ENCODE data around the gene ELOVL3.
"Not testable (repeated sequence)": the region's sequence is repeated elsewhere in the genome, so short reads cannot be mapped to it uniquely, and the experiment has no call there.

ELOVL3 gene

GRCh38 chr10:102208311-102209035 is 17.6 kb upstream of the ELOVL3 start:
- TF ChIP-seq CTCF (IDR thresholded peaks at IDR 0.05) = no peak
- no peak overlapping the region for H3K27ac ChIP-seq
- DNase-seq (ENCODE audit: low spot score) = no peak
- H3K4me3 ChIP-seq = no peak overlapping the region

GRCh38 chr10:102211615-102212299 is 14.3 kb upstream of the ELOVL3 start:
- Histone ChIP-seq H3K4me3 (no peak overlapping the region), H3K27ac (no peak overlapping the region)
- no peak for TF ChIP-seq CTCF (IDR thresholded peaks at IDR 0.05)
- no peak for DNase-seq (ENCODE audit: low spot score)

GRCh38 chr10:102213599-102213998 is 12.5 kb upstream of the ELOVL3 start:
- not testable (repeated sequence) for H3K27ac ChIP-seq; DNase-seq (ENCODE audit: low spot score); H3K4me3 ChIP-seq

- no peak for DNase-seq (ENCODE audit: low spot score)
Observed at GRCh38 chr10:102219370-102219769, 6.7 kb upstream of the ELOVL3 start.

GRCh38 chr10:102220612-102221011 is 5.5 kb upstream of the ELOVL3 start:
- Histone ChIP-seq H3K27ac (no peak overlapping the region), H3K4me3 (no peak overlapping the region)
- no peak for DNase-seq (ENCODE audit: low spot score)
- no peak for TF ChIP-seq CTCF (IDR thresholded peaks at IDR 0.05)

More at GRCh38 chr10:102219370-102219769, 6.7 kb upstream of the ELOVL3 start:
- Histone ChIP-seq H3K4me3 (no peak overlapping the region), H3K27ac (no peak overlapping the region)
- no peak for TF ChIP-seq CTCF (IDR thresholded peaks at IDR 0.05)

- no peak overlapping the region for H3K4me3 ChIP-seq
- TF ChIP-seq CTCF (IDR thresholded peaks at IDR 0.05) = no peak
- no peak for DNase-seq (ENCODE audit: low spot score)
- no peak overlapping the region for H3K27ac ChIP-seq
Observed at GRCh38 chr10:102222797-102223196, 3.3 kb upstream of the ELOVL3 start.

- peak; percentile 70 for DNase-seq (ENCODE audit: low spot score)
- peak overlapping the region; percentile 54 for H3K4me3 ChIP-seq
- peak overlapping the region in 1 of 2 donors; percentile 34 for H3K27ac ChIP-seq
- no peak for TF ChIP-seq CTCF (IDR thresholded peaks at IDR 0.05)
Observed at GRCh38 chr10:102226542-102226870, 407 bp downstream of the ELOVL3 start.

All from coronary artery (tissue), 2 donors.